K562 (cell line): Measurements from ENCODE around the gene PPP2R3B. TPM values are rescaled to one million over a fixed set of nuclear protein-coding genes. Genes with fewer than 3 reads are reported as not detected.
A peak's percentile ranks its signal among the peaks of the same experiment; 100 is the strongest.

Source experiments
- ADNP ChIP-seq: fragments of 200-800 bp; sonication (Bioruptor generic); IDR thresholded peaks from 2 replicates; pipeline ENCODE4 v1.6.1; 2016; ENCODE audit warnings: missing genetic modification characterization, missing compliant biosample characterization
- DACH1 ChIP-seq: fragments of 450-650 bp; IDR thresholded peaks from 2 replicates; pipeline ENCODE4 v1.6.1; 2018; ENCODE audit not compliant: partially characterized antibody
- PKNOX1 ChIP-seq: fragments of 450-650 bp; IDR thresholded peaks from 2 replicates; pipeline ENCODE4 v1.6.1; 2016
- RFX5 ChIP-seq: IDR thresholded peaks from 2 replicates; pipeline ENCODE4 v1.6.1; 2011; ENCODE audit warnings: low read depth, mild to moderate bottlenecking, improper control_type of control experiment, low read length
- USF1 ChIP-seq: sonication (generic); formaldehyde crosslinking; IDR thresholded peaks from 2 replicates; pipeline ENCODE4 v1.9.0; 2022; ENCODE audit warnings: mild to moderate bottlenecking, missing genetic modification reagents
- ZNF232 ChIP-seq: sonication (generic); formaldehyde crosslinking; IDR thresholded peaks from 2 replicates; pipeline ENCODE4 v1.8.0; 2022; ENCODE audit warnings: mild to moderate bottlenecking, missing genetic modification reagents
- polyA plus RNA-seq, 8 experiments: library from polyadenylated mRNA; depleted of rRNA in 4 of 8; stranded (reverse) in 5 of 8; unstranded in 3 of 8; fragments of >200 nt; fragmentation: Nextera tagmentation in 2 of 8; fragmentation: Illumina TruSeq in 1 of 8; extraction: Ambion mirVana in 2 of 8; extraction: Trizol in 1 of 8; gene quantifications; 2 replicates each; pipeline versions ENCODE4 v1.2.1 to v1.2.3, GENCODE V29; 2011 to 2014; ENCODE audit warnings: inconsistent platforms in 1 of 8, missing spikeins in 1 of 8
- total RNA-seq, 7 experiments: library from RNA; depleted of rRNA in 6 of 7; stranded (reverse); fragments of >200 nt in 6 of 7; fragmentation: Illumina TruSeq in 2 of 7; extraction: Trizol in 2 of 7; gene quantifications; 2 replicates each; pipeline versions ENCODE4 v1.2.1 to v1.2.3, GENCODE V29; 2011 to 2021; ENCODE audit warnings: low replicate concordance in 1 of 7
- TF ChIP-seq, protein P1 (sequence below), 2 experiments: fragments of 450-650 bp; IDR thresholded peaks; 2 replicates each; pipeline ENCODE4 v1.6.1; 2018; ENCODE audit warnings: mild to moderate bottlenecking in 2 of 2, low read depth in 1 of 2; ENCODE audit not compliant: partially characterized antibody in 2 of 2
- TF ChIP-seq, protein P2 (sequence below): fragments of 250-450 bp; sonication (Bioruptor Pico); IDR thresholded peaks from 2 replicates; pipeline ENCODE4 v1.9.0; 2021; ENCODE audit warnings: mild to moderate bottlenecking
- TF ChIP-seq, protein P3 (sequence below): fragments of 200-800 bp; sonication (Bioruptor generic); IDR thresholded peaks from 2 replicates; pipeline ENCODE4 v1.6.1; 2016; ENCODE audit warnings: missing genetic modification characterization, missing compliant biosample characterization
- TF ChIP-seq, protein P4 (sequence below), 2 experiments: IDR thresholded peaks in 1 of 2; conservative IDR thresholded peaks in 1 of 2; 2 replicates each; pipeline ENCODE4 v1.6.1; 2016; ENCODE audit warnings: low read depth in 2 of 2, mild to moderate bottlenecking in 1 of 2, missing compliant biosample characterization in 1 of 2, missing genetic modification characterization in 1 of 2, moderate library complexity in 1 of 2

The PPP2R3B gene
- total and polyA plus RNA-seq, 9 of the 15 experiments (the other 6 are each of a cell fraction or from before 2014, with no cell fraction given): 0.04 to 18.2 (median 8.2) TPM; not detected in 1

DNA sequence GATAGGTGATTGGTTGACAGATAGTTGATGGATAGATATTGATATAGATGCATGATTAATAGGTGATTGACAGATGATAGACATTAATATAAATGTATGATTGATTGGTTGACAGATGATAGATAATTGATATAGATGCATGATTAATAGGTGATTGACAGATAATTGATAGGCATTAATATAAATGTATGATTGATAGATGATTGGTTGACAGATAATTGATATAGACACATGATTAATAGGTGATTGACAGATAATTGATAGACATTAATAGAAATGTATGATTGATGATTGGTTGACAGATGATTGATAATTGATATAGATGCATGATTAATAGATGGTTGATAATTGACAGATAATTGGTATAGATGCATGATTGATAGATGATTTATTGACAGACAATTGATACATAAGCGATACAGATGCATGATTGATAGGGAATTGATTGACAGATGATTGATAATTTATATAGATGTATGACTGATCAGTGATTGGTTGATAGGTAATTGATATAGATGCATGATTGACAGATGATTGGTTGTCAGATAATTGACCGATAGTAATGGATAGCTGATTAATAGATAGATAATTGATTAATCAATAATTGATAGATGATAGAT, 44.9 kb upstream of the PPP2R3B start (continued):
- TF ChIP-seq, protein P1, sequence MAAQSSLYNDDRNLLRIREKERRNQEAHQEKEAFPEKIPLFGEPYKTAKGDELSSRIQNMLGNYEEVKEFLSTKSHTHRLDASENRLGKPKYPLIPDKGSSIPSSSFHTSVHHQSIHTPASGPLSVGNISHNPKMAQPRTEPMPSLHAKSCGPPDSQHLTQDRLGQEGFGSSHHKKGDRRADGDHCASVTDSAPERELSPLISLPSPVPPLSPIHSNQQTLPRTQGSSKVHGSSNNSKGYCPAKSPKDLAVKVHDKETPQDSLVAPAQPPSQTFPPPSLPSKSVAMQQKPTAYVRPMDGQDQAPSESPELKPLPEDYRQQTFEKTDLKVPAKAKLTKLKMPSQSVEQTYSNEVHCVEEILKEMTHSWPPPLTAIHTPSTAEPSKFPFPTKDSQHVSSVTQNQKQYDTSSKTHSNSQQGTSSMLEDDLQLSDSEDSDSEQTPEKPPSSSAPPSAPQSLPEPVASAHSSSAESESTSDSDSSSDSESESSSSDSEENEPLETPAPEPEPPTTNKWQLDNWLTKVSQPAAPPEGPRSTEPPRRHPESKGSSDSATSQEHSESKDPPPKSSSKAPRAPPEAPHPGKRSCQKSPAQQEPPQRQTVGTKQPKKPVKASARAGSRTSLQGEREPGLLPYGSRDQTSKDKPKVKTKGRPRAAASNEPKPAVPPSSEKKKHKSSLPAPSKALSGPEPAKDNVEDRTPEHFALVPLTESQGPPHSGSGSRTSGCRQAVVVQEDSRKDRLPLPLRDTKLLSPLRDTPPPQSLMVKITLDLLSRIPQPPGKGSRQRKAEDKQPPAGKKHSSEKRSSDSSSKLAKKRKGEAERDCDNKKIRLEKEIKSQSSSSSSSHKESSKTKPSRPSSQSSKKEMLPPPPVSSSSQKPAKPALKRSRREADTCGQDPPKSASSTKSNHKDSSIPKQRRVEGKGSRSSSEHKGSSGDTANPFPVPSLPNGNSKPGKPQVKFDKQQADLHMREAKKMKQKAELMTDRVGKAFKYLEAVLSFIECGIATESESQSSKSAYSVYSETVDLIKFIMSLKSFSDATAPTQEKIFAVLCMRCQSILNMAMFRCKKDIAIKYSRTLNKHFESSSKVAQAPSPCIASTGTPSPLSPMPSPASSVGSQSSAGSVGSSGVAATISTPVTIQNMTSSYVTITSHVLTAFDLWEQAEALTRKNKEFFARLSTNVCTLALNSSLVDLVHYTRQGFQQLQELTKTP (IDR thresholded peaks at IDR 0.05; ENCODE audit: low read depth in 1 of 2, partially characterized antibody in 2 of 2): no peak
- TF ChIP-seq DACH1 (peak; percentile 67), PKNOX1 (peak; percentile 47), ADNP (tag) (no peak), ZNF232 (no peak), USF1 (CRISPR knock-in tag) (no peak), RFX5 (no peak)
- TF ChIP-seq, protein P2, sequence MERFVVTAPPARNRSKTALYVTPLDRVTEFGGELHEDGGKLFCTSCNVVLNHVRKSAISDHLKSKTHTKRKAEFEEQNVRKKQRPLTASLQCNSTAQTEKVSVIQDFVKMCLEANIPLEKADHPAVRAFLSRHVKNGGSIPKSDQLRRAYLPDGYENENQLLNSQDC (CRISPR knock-in tag): no peak
- TF ChIP-seq, protein P3, sequence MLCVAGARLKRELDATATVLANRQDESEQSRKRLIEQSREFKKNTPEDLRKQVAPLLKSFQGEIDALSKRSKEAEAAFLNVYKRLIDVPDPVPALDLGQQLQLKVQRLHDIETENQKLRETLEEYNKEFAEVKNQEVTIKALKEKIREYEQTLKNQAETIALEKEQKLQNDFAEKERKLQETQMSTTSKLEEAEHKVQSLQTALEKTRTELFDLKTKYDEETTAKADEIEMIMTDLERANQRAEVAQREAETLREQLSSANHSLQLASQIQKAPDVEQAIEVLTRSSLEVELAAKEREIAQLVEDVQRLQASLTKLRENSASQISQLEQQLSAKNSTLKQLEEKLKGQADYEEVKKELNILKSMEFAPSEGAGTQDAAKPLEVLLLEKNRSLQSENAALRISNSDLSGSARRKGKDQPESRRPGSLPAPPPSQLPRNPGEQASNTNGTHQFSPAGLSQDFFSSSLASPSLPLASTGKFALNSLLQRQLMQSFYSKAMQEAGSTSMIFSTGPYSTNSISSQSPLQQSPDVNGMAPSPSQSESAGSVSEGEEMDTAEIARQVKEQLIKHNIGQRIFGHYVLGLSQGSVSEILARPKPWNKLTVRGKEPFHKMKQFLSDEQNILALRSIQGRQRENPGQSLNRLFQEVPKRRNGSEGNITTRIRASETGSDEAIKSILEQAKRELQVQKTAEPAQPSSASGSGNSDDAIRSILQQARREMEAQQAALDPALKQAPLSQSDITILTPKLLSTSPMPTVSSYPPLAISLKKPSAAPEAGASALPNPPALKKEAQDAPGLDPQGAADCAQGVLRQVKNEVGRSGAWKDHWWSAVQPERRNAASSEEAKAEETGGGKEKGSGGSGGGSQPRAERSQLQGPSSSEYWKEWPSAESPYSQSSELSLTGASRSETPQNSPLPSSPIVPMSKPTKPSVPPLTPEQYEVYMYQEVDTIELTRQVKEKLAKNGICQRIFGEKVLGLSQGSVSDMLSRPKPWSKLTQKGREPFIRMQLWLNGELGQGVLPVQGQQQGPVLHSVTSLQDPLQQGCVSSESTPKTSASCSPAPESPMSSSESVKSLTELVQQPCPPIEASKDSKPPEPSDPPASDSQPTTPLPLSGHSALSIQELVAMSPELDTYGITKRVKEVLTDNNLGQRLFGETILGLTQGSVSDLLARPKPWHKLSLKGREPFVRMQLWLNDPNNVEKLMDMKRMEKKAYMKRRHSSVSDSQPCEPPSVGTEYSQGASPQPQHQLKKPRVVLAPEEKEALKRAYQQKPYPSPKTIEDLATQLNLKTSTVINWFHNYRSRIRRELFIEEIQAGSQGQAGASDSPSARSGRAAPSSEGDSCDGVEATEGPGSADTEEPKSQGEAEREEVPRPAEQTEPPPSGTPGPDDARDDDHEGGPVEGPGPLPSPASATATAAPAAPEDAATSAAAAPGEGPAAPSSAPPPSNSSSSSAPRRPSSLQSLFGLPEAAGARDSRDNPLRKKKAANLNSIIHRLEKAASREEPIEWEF (CRISPR knock-in tag): peak; percentile 97
- TF ChIP-seq, protein P4, sequence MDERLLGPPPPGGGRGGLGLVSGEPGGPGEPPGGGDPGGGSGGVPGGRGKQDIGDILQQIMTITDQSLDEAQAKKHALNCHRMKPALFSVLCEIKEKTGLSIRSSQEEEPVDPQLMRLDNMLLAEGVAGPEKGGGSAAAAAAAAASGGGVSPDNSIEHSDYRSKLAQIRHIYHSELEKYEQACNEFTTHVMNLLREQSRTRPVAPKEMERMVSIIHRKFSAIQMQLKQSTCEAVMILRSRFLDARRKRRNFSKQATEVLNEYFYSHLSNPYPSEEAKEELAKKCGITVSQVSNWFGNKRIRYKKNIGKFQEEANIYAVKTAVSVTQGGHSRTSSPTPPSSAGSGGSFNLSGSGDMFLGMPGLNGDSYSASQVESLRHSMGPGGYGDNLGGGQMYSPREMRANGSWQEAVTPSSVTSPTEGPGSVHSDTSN (CRISPR knock-in tag; IDR thresholded peaks at IDR 0.05; ENCODE audit: low read depth): no peak
- TF ChIP-seq, protein P4 (tag; conservative IDR thresholded peaks at IDR 0.05; ENCODE audit: low read depth): peak; percentile 72
